GM12878 (cell line): ENCODE results near the gene KRTAP5-7. TPM values are rescaled to one million over a fixed set of nuclear protein-coding genes. Genes with fewer than 3 reads are reported as not detected.

Experiments used
- ATAC-seq: fragments of 200-7000 bp; cut with Tn5 transposase; 3 replicates; pipeline ENCODE4 v1.9.1; 2020; ENCODE audit warnings: mild to moderate bottlenecking, moderate library complexity
- BruUV-seq: library from RNA; stranded (reverse); fragments of 400-500 nt; replicated peaks from 2 replicates; lab custom pipeline; 2021; lab: Mats Ljungman, UMichigan
- CTCF ChIA-PET: fragments of 300-600 bp; sonication (Branson Sonifier 250); formaldehyde crosslinking; extraction: SDS; loops from one replicate; lab custom pipeline; 2021; ENCODE audit warnings: inconsistent platforms; lab: Yijun Ruan, JAX
- POLR2A ChIA-PET: fragments of 350-600 bp; formaldehyde crosslinking; extraction: SDS; loops from one replicate; lab custom pipeline; 2021; ENCODE audit warnings: inconsistent platforms; lab: Charles Lee
- RAD21 ChIA-PET: fragments of 300-600 bp; sonication (Branson Sonifier 250); formaldehyde crosslinking; loops from one replicate; lab custom pipeline; 2023; ENCODE audit warnings: antibody characterized with exemption; ENCODE audit not compliant: unreplicated experiment; lab: Charles Lee
- SMC1A ChIA-PET: fragments of 300-600 bp; sonication (Branson Sonifier 250); formaldehyde crosslinking; loops from one replicate; lab custom pipeline; 2023; ENCODE audit not compliant: unreplicated experiment, uncharacterized antibody; lab: Charles Lee
- DNase-seq: peaks from one replicate; pipeline ENCODE4 v3.0.0-alpha.2; 2011; ENCODE audit warnings: low read depth, low spot score
- FAIRE-seq: peaks from 3 replicates; lab custom pipeline; 2011; peaks lifted over from hg19 to GRCh38; lab: Jason Lieb, UNC
- H2AFZ ChIP-seq: 2 replicates; pipeline ENCODE4 v1.6.0; 2011; ENCODE audit warnings: low read depth, low read length, control low read depth; ENCODE audit not compliant: control insufficient read depth
- H3K27ac ChIP-seq: 2 replicates; pipeline ENCODE4 v1.5.1; 2011; ENCODE audit warnings: control low read depth; ENCODE audit not compliant: control insufficient read depth, insufficient read depth
- H3K27me3 ChIP-seq, 2 experiments: replicated peaks in 1 of 2; 2 replicates each; pipeline versions ENCODE4 v1.6.0 to v1.6.1; 2011; ENCODE audit warnings: low read length in 1 of 2; ENCODE audit not compliant: control insufficient read depth in 2 of 2, insufficient read depth in 2 of 2
- H3K36me3 ChIP-seq, 2 experiments: 2 replicates each; pipeline ENCODE4 v1.5.1; 2011; ENCODE audit warnings: low read length in 1 of 2; ENCODE audit not compliant: control insufficient read depth in 2 of 2, insufficient read depth in 2 of 2
- H3K4me1 ChIP-seq: 2 replicates; pipeline ENCODE4 v1.6.1; 2011; ENCODE audit warnings: mild to moderate bottlenecking, low read length, moderate library complexity, mixed read lengths; ENCODE audit not compliant: control insufficient read depth, insufficient read depth
- H3K4me2 ChIP-seq: 2 replicates; pipeline ENCODE4 v1.6.0; 2011; ENCODE audit warnings: control low read depth; ENCODE audit not compliant: control insufficient read depth, insufficient read depth
- H3K4me3 ChIP-seq: fragments of 200-600 bp; sonication (generic); 2 replicates; pipeline ENCODE4 v1.5.1; 2016
- H3K79me2 ChIP-seq: 2 replicates; pipeline ENCODE4 v1.6.0; 2011; ENCODE audit warnings: low read length; ENCODE audit not compliant: control insufficient read depth, insufficient read depth
- H3K9ac ChIP-seq: 2 replicates; pipeline ENCODE4 v1.8.0; 2011; ENCODE audit warnings: low read length, control low read depth, mixed read lengths; ENCODE audit not compliant: control insufficient read depth, insufficient read depth
- H3K9me3 ChIP-seq: replicated peaks from 3 replicates; pipeline ENCODE4 v1.5.1; 2011; ENCODE audit warnings: mild to moderate bottlenecking, low read length; ENCODE audit not compliant: control insufficient read depth, insufficient read depth
- H4K20me1 ChIP-seq: 2 replicates; pipeline ENCODE4 v1.6.0; 2011; ENCODE audit not compliant: control insufficient read depth, insufficient read depth
- CBFB ChIP-seq: IDR thresholded peaks from 2 replicates; pipeline ENCODE4 v1.6.1; 2016; ENCODE audit warnings: antibody characterized with exemption, low read depth
- CREB1 ChIP-seq: IDR thresholded peaks from 2 replicates; pipeline ENCODE4 v1.6.1; 2012; ENCODE audit warnings: low read depth, mild to moderate bottlenecking, inconsistent platforms
- EP300 ChIP-seq, 2 experiments: fragments of 150-350 bp in 1 of 2; IDR thresholded peaks; 2 replicates each; pipeline ENCODE4 v1.6.1; 2011 to 2012; ENCODE audit warnings: low read depth in 2 of 2, low read length in 2 of 2, borderline replicate concordance in 1 of 2, improper control_type of control experiment in 1 of 2, inconsistent platforms in 1 of 2; ENCODE audit not compliant: control insufficient read depth in 1 of 2
- ETV6 ChIP-seq, 2 experiments: fragments of 450-650 bp in 1 of 2; IDR thresholded peaks in 1 of 2; conservative IDR thresholded peaks in 1 of 2; 2 replicates each; pipeline ENCODE4 v1.6.1; 2014; ENCODE audit warnings: antibody characterized with exemption in 1 of 2, borderline replicate concordance in 1 of 2, low read depth in 1 of 2, mild to moderate bottlenecking in 1 of 2, moderate library complexity in 1 of 2
- FOXM1 ChIP-seq: IDR thresholded peaks from 2 replicates; pipeline ENCODE4 v1.6.1; 2012; ENCODE audit warnings: low read depth, mild to moderate bottlenecking, inconsistent platforms, low read length, moderate library complexity
- KLF5 ChIP-seq: fragments of 450-650 bp; IDR thresholded peaks from 2 replicates; pipeline ENCODE4 v1.6.1; 2014; ENCODE audit warnings: mild to moderate bottlenecking; ENCODE audit not compliant: partially characterized antibody
- MYC ChIP-seq: IDR thresholded peaks from 2 replicates; pipeline ENCODE4 v1.6.1; 2011; ENCODE audit warnings: mild to moderate bottlenecking, low read length, moderate library complexity, inconsistent platforms; ENCODE audit not compliant: insufficient read depth, insufficient replicate concordance, insufficient read length, severe bottlenecking
- PAX5 ChIP-seq: IDR thresholded peaks from 2 replicates; pipeline ENCODE4 v1.6.1; 2011; ENCODE audit warnings: low read depth, low read length, borderline replicate concordance
- SMAD1 ChIP-seq: fragments of 450-650 bp; IDR thresholded peaks from 2 replicates; pipeline ENCODE4 v1.6.1; 2018; ENCODE audit warnings: mild to moderate bottlenecking, low read depth; ENCODE audit not compliant: partially characterized antibody
- ZBED1 ChIP-seq: IDR thresholded peaks from 2 replicates; pipeline ENCODE4 v1.6.1; 2016; ENCODE audit warnings: borderline replicate concordance
- in situ Hi-C: fragments of 300-500 bp; cut with MboI; formaldehyde crosslinking; loops from 9 replicates; pipeline ENCODE4 v1.14.3; 2018; ENCODE audit warnings: mixed read lengths
- intact Hi-C: fragments of 100-400 bp; cut with micrococcal nuclease; formaldehyde crosslinking; loops from one replicate; pipeline ENCODE4 v1.14.2; 2022; ENCODE audit not compliant: unreplicated experiment
- polyA plus RNA-seq, 11 experiments: library from polyadenylated mRNA; depleted of rRNA in 4 of 11; unstranded in 6 of 11; stranded (reverse) in 5 of 11; fragments of >200 nt; fragmentation: Nextera tagmentation in 4 of 11; fragmentation: Illumina TruSeq in 1 of 11; extraction: Ambion mirVana in 4 of 11; extraction: Trizol in 1 of 11; gene quantifications; 1 replicate in 1 of 11; 2 replicates in 10 of 11; pipeline versions ENCODE4 v1.2.1 to v1.2.3, GENCODE V29; 2011 to 2016; ENCODE audit warnings: inconsistent platforms in 2 of 11, missing spikeins in 2 of 11, low read depth in 1 of 11
- total RNA-seq, 4 experiments: library from RNA; depleted of rRNA in 3 of 4; stranded (reverse); fragments of >200 nt in 3 of 4; fragmentation: Illumina TruSeq in 1 of 4; extraction: Trizol in 1 of 4; gene quantifications; 2 replicates each; pipeline versions ENCODE4 v1.2.1 to v1.2.3, GENCODE V29; 2013 to 2021
- TF ChIP-seq, protein P1 (sequence below): IDR thresholded peaks from 2 replicates; pipeline ENCODE4 v1.6.1; 2011; ENCODE audit warnings: mild to moderate bottlenecking, low read depth, low read length, moderate library complexity; ENCODE audit not compliant: insufficient replicate concordance
- TF ChIP-seq, protein P2 (sequence below): fragments of 450-650 bp; IDR thresholded peaks from 2 replicates; pipeline ENCODE4 v1.6.1; 2017; ENCODE audit warnings: mild to moderate bottlenecking
- TF ChIP-seq, protein P3 (sequence below): IDR thresholded peaks from 2 replicates; pipeline ENCODE4 v1.6.1; 2012; ENCODE audit warnings: mild to moderate bottlenecking, low read depth, low read length
- TF ChIP-seq, protein P4 (sequence below): fragments of 450-650 bp; formaldehyde crosslinking; IDR thresholded peaks from 2 replicates; pipeline ENCODE4 v1.4.0; 2022; ENCODE audit warnings: mild to moderate bottlenecking, moderate library complexity

The KRTAP5-7 gene
- total and polyA plus RNA-seq, 10 of the 15 experiments (the other 5 are each of a cell fraction or from before 2014, with no cell fraction given) = 0.07 to 0.23 (median 0.19) TPM; not detected in 6

DNA sequence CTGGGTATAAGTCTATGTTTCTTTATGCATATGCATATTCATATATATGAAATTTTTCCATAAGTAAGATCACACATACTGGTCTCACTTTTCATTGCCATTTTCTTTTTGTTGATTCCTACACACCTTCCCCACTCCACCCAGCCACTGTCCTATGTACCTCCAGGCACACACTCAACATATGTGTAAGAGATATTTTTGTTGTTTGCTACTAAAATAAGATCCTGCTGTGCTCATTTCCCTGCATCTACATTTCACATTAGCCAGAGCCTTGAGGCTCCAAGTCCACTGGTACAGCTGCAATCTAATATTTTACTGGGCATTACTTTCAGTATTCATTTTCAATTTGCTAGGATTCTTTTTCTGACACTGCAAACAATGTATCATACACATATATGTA lies 30.2 kb downstream of the KRTAP5-7 start:
- no peak overlapping the region for H3K4me3 ChIP-seq
- H3K36me3 ChIP-seq = no peaks in the 10 kb centered on the region
- no peaks in the 10 kb centered on the region for H3K27me3 ChIP-seq
- no peaks in the 10 kb centered on the region for H3K9me3 ChIP-seq
- no peak for DNase-seq
- no peaks in the 10 kb centered on the region for H3K79me2 ChIP-seq
- peaks cover 1% of the 10 kb centered on the region; the same call in 1 of the 2 replicates for H3K4me1 ChIP-seq
- ATAC-seq = no peak
- H3K27ac ChIP-seq = no peak overlapping the region
- SMC1A ChIA-PET = no interaction called here
- POLR2A ChIA-PET = no interaction called here
- FAIRE-seq = no peak
- no peaks in the 10 kb centered on the region for H4K20me1 ChIP-seq
- no peak overlapping the region for H2AFZ ChIP-seq
- RAD21 ChIA-PET = no interaction called here
- in situ Hi-C loops (no loop called here), intact Hi-C loops (no loop called here)
- BruUV-seq = no TSS peak
- no peak overlapping the region for H3K4me2 ChIP-seq
- no peak overlapping the region for H3K9ac ChIP-seq
- CTCF ChIA-PET = no interaction called here
- TF ChIP-seq KLF5 = no peak
- TF ChIP-seq PAX5 = no peak
- TF ChIP-seq ZBED1 = no peak
- TF ChIP-seq, protein P1, sequence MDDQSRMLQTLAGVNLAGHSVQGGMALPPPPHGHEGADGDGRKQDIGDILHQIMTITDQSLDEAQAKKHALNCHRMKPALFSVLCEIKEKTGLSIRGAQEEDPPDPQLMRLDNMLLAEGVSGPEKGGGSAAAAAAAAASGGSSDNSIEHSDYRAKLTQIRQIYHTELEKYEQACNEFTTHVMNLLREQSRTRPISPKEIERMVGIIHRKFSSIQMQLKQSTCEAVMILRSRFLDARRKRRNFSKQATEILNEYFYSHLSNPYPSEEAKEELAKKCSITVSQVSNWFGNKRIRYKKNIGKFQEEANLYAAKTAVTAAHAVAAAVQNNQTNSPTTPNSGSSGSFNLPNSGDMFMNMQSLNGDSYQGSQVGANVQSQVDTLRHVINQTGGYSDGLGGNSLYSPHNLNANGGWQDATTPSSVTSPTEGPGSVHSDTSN = no peak
- TF ChIP-seq, protein P2, sequence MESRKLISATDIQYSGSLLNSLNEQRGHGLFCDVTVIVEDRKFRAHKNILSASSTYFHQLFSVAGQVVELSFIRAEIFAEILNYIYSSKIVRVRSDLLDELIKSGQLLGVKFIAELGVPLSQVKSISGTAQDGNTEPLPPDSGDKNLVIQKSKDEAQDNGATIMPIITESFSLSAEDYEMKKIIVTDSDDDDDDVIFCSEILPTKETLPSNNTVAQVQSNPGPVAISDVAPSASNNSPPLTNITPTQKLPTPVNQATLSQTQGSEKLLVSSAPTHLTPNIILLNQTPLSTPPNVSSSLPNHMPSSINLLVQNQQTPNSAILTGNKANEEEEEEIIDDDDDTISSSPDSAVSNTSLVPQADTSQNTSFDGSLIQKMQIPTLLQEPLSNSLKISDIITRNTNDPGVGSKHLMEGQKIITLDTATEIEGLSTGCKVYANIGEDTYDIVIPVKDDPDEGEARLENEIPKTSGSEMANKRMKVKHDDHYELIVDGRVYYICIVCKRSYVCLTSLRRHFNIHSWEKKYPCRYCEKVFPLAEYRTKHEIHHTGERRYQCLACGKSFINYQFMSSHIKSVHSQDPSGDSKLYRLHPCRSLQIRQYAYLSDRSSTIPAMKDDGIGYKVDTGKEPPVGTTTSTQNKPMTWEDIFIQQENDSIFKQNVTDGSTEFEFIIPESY = no peak
- TF ChIP-seq CBFB = no peak
- no peak for TF ChIP-seq SMAD1
- TF ChIP-seq MYC = no peak
- TF ChIP-seq, protein P3, sequence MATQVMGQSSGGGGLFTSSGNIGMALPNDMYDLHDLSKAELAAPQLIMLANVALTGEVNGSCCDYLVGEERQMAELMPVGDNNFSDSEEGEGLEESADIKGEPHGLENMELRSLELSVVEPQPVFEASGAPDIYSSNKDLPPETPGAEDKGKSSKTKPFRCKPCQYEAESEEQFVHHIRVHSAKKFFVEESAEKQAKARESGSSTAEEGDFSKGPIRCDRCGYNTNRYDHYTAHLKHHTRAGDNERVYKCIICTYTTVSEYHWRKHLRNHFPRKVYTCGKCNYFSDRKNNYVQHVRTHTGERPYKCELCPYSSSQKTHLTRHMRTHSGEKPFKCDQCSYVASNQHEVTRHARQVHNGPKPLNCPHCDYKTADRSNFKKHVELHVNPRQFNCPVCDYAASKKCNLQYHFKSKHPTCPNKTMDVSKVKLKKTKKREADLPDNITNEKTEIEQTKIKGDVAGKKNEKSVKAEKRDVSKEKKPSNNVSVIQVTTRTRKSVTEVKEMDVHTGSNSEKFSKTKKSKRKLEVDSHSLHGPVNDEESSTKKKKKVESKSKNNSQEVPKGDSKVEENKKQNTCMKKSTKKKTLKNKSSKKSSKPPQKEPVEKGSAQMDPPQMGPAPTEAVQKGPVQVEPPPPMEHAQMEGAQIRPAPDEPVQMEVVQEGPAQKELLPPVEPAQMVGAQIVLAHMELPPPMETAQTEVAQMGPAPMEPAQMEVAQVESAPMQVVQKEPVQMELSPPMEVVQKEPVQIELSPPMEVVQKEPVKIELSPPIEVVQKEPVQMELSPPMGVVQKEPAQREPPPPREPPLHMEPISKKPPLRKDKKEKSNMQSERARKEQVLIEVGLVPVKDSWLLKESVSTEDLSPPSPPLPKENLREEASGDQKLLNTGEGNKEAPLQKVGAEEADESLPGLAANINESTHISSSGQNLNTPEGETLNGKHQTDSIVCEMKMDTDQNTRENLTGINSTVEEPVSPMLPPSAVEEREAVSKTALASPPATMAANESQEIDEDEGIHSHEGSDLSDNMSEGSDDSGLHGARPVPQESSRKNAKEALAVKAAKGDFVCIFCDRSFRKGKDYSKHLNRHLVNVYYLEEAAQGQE = no peak
- TF ChIP-seq FOXM1 = no peak
- no peak for TF ChIP-seq EP300 (IDR thresholded peaks at IDR 0.05; ENCODE audit: borderline replicate concordance in 1 of 2, control insufficient read depth in 1 of 2, low read depth in 2 of 2, low read length in 2 of 2)
- TF ChIP-seq CREB1 = no peak
- no peak for TF ChIP-seq ETV6 (conservative IDR thresholded peaks at IDR 0.05 in 1 of 2, IDR thresholded peaks at IDR 0.05 in 1 of 2; ENCODE audit: borderline replicate concordance in 1 of 2, low read depth in 1 of 2)
- TF ChIP-seq, protein P4, sequence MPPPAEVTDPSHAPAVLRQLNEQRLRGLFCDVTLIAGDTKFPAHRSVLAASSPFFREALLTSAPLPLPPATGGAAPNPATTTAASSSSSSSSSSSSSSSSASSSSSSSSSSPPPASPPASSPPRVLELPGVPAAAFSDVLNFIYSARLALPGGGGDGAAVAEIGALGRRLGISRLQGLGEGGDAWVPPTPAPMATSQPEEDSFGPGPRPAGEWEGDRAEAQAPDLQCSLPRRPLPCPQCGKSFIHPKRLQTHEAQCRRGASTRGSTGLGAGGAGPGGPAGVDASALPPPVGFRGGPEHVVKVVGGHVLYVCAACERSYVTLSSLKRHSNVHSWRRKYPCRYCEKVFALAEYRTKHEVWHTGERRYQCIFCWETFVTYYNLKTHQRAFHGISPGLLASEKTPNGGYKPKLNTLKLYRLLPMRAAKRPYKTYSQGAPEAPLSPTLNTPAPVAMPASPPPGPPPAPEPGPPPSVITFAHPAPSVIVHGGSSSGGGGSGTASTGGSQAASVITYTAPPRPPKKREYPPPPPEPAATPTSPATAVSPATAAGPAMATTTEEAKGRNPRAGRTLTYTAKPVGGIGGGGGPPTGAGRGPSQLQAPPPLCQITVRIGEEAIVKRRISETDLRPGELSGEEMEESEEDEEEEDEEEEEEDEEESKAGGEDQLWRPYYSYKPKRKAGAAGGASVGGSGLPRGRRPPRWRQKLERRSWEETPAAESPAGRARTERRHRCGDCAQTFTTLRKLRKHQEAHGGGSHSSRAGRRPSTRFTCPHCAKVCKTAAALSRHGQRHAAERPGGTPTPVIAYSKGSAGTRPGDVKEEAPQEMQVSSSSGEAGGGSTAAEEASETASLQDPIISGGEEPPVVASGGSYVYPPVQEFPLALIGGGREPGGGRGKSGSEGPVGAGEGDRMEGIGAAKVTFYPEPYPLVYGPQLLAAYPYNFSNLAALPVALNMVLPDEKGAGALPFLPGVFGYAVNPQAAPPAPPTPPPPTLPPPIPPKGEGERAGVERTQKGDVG (CRISPR knock-in tag) = no peak
